Adrenal gland (tissue), 5 donors: ENCODE measurements around the gene CKB.

Experiments used
- CTCF ChIP-seq, 6 experiments: fragments of 450-650 bp in 4 of 6; fragments of 200-600 bp in 2 of 6; sonication (generic) in 1 of 6; IDR thresholded peaks; 1 replicate in 5 of 6; 2 replicates in 1 of 6; pipeline versions ENCODE4 v1.5.1 to v1.8.0; 2016 to 2021; ENCODE audit warnings: antibody characterized with exemption in 6 of 6, mild to moderate bottlenecking in 2 of 6, moderate library complexity in 1 of 6
- POLR2A ChIP-seq, 2 donors: fragments of 450-650 bp; IDR thresholded peaks; one replicate each; pipeline ENCODE4 v1.6.1; 2017; ENCODE audit warnings: antibody characterized with exemption in 2 of 2, mild to moderate bottlenecking in 2 of 2, moderate library complexity in 1 of 2
- donor health status: DM: no; HTN: no; CAD: no.

- TF ChIP-seq POLR2A (IDR thresholded peaks at IDR 0.05) (no peak), CTCF (IDR thresholded peaks at IDR 0.05) (no peak)
Observed at GRCh38 chr14:103563226-103563620, 40.6 kb upstream of the CKB start.
